ENCODE data around the gene TAF1A.

Gene TAF1A

GRCh38 chr1:222600281-222600680 lies 10.5 kb upstream of the TAF1A start:
- DNase-seq (ENCODE audit: low read depth in 1 of 2, low spot score in 1 of 2): no peak

GRCh38 chr1:222596696-222597095 lies 7.0 kb upstream of the TAF1A start:
- no peak for DNase-seq (ENCODE audit: low read depth in 1 of 2, low spot score in 1 of 2)

DNA sequence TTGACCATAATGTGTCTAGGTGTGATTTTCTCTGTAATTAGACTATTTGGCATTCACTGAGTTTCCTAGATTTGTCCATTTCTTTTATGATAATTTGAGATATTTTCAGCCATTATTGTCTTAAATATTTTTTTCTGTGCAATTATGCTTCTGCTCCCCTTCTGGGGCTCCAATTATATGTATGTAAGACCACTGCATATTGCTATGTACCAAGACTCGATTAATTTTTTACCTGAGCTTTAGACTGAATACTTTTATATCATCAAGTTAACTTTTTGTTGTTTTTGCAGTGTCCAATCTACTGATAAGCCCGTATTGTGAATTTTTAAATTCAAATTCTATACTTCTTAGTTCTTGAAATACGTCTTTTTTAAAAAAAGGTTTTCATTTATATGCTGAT lies 5.1 kb upstream of the TAF1A start:
- no peak for DNase-seq (ENCODE audit: low read depth in 1 of 2, low spot score in 1 of 2)

- DNase-seq (ENCODE audit: low read depth in 1 of 2, low spot score in 1 of 2): no peak
These were observed 2.4 kb upstream of the TAF1A start for GRCh38 chr1:222592171-222592570.

- DNase-seq (ENCODE audit: low read depth in 1 of 2, low spot score in 1 of 2): no peak
These were observed 1.6 kb downstream of the TAF1A start for GRCh38 chr1:222588135-222588534.

DNA sequence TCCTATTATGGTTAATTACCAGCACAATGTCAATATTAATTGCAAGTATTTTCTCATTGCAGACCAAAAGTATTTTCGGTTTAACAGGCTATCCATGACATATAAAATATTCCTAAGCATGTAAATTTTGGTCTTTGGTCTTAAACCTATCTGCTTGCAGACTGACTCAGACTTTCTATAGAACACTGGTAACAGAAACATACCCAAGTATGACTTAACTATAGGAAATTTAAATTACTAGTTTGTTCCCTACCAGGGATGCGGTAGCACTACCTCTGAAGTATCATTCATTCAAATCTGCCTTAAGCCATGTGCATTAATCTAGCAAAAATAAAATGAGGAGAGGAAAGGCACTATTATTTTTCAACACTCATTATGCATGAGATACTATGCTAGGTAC lies 2.9 kb downstream of the TAF1A start:
- no peak for DNase-seq (ENCODE audit: low read depth in 1 of 2, low spot score in 1 of 2)

- no peak for DNase-seq (ENCODE audit: low read depth in 1 of 2, low spot score in 1 of 2)
These were observed 6.7 kb downstream of the TAF1A start for GRCh38 chr1:222583079-222583478.

DNA sequence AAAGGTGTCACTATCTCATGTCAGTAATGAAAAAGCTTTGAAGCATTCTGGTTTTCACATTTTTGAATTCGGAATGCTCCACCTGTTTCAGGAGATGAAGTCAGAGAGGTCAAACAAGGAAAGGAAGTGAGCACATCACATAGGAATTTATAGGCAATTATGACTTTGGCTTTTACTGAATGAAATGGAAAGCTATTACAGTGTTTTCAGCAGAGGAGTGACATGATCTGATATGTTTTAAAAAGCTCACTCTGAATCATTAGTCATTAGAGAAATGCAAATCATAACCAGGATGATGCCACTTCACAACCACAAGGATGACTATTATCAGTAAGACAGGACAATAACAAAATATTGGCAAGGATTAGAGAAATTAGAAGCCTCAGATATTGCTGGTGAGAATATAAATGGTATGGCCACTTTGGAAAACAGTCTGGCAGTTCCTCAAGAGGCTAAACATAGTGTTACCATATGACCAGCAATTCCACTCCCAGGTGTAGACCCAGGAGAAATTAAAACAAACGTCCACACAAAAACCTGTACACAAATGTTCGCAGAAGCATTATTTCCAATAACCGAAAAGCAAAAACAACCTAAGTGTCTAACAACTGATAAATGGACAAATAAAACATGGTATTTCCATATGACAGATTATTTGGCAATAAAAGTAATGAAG lies 7.5 kb downstream of the TAF1A start:
- DNase-seq (ENCODE audit: low read depth in 1 of 2, low spot score in 1 of 2): no peak

DNA sequence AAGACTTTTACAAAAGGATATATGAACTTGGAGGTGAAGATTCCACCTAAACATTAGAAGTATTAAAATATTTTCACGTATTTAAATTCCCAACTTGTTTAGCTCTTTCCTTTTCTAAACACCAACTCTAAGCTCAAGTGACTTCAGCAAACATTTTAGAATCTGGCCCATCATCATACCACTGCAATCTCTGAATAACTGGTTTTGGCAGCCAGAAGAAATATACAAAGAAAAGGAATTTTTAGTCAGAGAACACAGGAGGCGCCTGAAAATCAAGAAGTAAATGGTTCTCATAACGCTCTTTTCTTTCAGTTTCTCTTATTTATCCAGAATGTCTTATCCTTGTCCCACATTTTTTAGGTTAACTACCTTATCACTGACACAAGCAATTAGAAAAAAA lies 10.4 kb downstream of the TAF1A start:
- DNase-seq (ENCODE audit: low read depth in 1 of 2, low spot score in 1 of 2): no peak

DNA sequence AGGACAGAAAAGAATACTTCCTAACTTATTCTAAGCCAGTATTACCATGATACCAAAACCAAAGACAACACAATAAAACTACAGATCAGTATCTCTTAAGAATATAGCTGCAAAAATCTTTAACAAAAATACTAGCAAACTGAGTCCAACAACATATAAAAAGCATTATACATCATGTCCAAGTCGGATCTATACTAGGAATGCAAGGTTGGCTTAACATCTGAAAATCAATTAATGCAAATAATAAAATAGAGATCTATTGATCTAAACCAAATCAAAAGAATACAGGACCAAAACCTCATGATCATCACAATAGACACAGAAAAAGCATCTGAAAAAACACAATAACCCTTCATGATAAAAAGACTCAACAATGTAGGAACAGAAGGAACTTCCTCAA lies 18.9 kb downstream of the TAF1A start:
- no peak for DNase-seq (ENCODE audit: low read depth in 1 of 2, low spot score in 1 of 2)

DNA sequence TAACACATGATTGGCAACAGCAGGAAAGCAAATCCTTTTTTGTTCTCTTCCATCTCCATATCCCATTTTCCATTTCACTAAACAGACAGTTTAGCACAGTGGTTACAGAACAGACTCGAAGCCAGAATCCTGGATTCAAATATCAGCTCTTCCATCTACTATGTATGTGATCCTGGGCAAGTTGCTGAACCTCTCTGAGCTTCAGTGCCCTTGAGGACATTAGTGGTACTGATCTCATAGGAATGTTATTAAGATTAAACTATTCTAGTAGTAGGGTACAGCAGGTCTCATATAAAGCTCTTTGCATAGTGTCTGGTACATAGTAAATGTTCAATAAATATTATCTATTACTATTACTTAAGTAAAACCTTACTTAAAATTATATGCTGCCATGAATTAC lies 28.1 kb downstream of the TAF1A start:
- DNase-seq (ENCODE audit: low read depth in 1 of 2, low spot score in 1 of 2): no peak

GRCh38 chr1:222557574-222557973 lies 32.2 kb downstream of the TAF1A start:
- DNase-seq (ENCODE audit: low read depth in 1 of 2, low spot score in 1 of 2): no peak

GRCh38 chr1:222557148-222557547 lies 32.6 kb downstream of the TAF1A start:
- DNase-seq (ENCODE audit: low read depth in 1 of 2, low spot score in 1 of 2): no peak

DNA sequence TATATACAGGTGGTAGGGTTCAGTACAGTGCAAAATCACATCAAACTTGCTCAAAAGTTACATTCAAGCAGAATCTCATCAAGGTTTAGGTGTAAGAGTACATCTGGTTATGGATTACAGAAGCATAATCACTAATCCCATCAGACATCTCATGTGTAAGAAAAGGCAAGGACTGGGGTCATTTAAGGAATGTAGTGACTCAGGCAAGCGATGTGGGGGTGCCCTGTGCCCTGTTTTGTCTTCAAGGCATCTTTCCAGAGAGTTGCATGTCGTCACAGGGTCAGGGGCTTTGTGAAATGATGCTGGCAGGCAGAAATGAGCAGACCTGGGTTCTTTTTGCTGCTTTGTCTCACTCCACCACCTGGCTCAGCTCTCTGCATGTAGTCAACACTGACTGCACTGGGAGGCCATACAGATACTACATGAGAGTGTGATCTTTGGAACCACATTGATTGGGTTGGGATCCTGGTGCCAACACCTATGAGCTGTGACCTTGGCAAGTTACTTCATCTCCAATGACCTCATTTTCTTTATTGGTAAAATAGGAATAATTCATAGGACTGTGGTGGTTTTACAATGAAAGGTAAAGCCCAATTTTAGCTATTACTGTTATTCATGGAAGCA lies 33.6 kb downstream of the TAF1A start:
- DNase-seq (ENCODE audit: low read depth in 1 of 2, low spot score in 1 of 2): no peak

DNA sequence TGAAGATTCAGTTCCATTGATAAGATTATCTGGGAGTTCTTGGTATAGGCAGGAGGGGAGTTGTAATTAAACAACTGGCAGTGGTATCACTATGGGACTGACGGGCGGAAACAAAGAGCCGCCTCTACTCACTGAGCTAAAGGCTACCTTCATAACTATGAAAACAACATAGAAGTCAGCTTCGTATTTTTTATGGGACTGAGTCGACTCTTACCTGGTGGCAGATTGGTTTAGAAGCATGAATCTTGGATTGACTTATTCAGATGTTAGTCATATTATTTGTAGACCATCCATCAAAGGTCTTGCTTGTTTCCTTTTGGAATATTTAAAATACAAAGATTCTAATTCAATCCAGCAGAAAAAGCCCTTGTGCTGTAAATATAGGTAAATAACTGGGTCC lies 35.6 kb downstream of the TAF1A start:
- DNase-seq (ENCODE audit: low read depth in 1 of 2, low spot score in 1 of 2): no peak

DNA sequence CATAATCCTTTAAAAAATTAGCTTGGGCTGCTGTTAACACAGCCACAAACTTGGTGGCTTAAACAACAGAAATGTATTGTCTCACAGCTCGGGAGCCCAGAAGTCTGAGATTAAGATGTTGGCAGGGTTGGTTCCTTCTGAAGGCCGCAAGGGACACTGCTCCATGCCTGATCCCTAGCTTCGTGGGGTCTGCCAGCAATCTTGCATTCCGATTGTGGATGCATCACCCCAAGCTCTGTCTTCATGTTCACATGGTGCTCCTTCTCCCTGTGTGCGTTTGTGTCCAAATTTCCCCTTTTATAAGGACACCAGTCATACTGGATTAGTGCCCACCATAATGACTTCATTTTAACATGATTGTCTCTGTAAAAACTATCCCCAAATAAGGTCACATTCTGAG lies 36.9 kb downstream of the TAF1A start:
- DNase-seq (ENCODE audit: low read depth in 1 of 2, low spot score in 1 of 2): no peak

DNA sequence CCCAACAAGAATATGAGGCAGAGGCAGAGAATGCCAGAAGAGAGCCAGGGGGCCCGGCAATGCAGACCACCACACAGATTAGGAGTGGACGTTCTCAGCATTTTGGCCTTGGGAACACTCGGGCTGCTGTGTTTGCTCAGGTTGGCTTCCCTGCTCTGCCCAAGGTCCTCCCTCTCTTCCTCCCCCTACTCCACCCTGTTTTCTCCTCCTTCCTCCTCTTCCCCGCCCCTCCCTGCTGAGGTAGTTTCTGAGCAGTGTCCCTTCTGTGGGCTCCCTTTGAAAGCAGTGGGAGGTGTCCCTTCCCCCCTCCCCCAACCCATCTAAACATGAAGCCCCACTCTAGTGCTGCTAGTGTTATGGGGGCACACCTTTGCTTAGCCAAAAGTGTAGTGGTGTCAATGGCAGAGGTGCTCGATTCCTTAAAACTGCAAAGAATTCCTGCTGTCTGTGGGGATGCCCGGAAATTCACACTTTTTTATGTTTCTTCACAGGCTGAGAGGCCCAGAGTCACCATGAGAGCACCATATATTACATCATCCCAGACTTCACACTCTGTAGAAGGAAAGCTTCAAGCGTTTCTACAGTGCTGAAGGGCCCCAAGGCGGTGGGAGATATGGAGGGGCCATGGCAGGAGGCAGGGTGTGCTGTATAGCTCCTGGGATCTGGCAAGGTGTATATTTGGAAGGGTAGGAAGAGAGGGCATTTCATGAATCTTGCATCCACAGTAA lies 41.6 kb downstream of the TAF1A start, which contains the start of gene HHIPL2:
Gene HHIPL2 (minus strand): TSS at position 161 of the 728 bp plus-strand sequence. CDS start 60 bp downstream, at position 101.
- DNase-seq (ENCODE audit: low read depth in 1 of 2, low spot score in 1 of 2): no peak

DNA sequence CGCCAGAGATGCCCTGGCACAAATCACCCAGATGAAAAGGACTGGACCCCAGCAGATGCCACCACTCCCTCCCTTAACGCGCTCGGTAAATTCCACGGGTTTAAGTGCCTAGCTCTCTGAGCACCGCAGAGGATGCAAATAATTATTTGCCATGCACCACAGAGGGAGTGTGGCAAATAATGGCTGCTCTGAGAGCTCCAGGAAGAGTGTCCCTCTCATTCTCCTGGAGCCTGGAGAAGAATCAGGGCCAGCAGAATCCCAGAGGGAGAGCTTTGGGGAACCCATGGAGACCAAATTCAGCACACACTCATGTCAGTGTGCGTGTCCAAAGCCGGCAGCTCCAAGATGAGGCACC lies 42.5 kb downstream of the TAF1A start:
- DNase-seq (ENCODE audit: low read depth in 1 of 2, low spot score in 1 of 2): no peak

DNA sequence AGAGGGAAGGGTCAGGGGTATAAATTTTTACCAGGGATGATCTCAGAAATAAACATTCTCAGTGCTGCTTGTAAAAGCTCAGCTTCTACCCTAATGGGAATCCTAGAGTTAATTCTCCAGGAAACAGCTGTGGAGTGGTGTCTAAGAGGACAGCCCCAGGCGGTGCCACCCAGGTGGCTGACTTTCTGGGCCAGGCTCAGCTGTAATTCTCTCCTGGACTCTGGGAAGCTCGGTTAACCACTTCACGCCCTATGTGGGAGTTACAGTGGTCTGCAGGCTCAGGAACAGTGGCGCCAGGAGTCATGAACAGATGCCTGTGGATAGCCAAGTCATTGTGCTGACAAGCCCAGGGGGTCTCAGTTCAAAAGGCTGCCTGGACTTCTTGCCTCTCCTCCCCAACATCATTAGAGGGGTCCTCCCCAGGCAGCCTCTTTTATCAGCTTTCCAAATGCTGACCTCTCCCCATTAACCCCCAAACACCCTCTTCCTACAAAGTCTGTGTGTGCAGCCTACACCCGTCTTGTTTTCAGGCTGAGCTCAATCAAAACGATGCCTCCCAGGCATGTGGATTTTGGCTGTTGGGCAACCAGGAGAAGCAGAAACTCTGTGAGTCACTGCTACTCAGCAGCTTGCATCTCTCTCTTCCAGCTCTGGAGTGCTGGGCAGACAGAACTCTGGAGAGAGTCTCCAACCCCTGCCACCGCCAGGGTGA lies 43.0 kb downstream of the TAF1A start:
- DNase-seq (ENCODE audit: low read depth in 1 of 2, low spot score in 1 of 2): no peak

- DNase-seq (ENCODE audit: low read depth in 1 of 2, low spot score in 1 of 2): no peak
These were observed 43.6 kb downstream of the TAF1A start for GRCh38 chr1:222546091-222546490.

DNA sequence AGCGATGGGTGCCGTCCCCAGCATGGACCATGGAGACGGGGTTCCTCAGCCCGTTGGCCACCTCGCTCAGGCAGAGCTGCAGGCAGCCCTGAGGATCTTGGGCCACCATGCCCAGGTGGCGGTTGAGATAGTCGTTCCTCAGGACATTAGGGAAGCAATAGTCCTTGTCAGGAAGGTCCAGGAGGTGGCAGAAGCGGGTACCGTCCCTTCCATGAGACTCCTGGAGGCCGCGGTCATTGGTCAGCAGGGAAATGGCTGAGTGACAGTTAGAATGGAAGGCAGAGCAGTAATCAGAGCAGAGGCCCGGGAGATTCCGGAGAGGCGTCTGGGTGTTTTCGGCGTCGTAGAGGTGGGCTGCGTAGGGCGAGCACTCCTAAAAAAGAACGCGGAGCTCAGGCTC lies 45.9 kb downstream of the TAF1A start:
- no peak for DNase-seq (ENCODE audit: low read depth in 1 of 2, low spot score in 1 of 2)

DNA sequence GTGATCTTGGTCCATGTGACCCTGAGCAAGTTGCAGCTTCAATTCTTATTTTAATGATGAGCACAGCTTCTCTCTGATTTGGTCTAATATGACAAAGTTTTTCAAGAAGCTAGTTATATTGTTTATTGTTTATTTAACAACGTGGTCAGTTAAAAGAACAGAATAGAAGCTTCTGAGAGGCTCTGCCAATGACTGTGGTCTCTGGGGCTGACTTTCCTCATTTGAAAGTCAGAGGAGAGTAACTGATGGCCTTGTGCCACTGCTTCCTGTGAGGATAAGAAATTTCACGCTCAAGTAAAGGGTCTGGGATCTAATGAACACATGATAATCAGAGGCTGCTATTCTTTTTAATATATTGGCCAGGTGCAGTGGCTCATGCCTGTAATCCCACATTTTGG lies 49.1 kb downstream of the TAF1A start:
- DNase-seq (ENCODE audit: low read depth in 1 of 2, low spot score in 1 of 2): no peak

Measured in stimulated activated CD4-positive, alpha-beta T cell treated with anti-CD3 and anti-CD28 coated beads, Interleukin-15, amount 100 ng/mL, for 1 hour (primary cell).